IPS DF 4.7 (cell line): ENCODE measurements around the gene CGB2.
"Not testable (repeated sequence)": the region's sequence is repeated elsewhere in the genome, so short reads cannot be mapped to it uniquely, and the experiment has no call there.

Experiments used
- DNase-seq: peaks from one replicate; pipeline ENCODE4 v3.0.0-alpha.2; 2013; ENCODE audit warnings: low spot score; ENCODE audit errors: extremely low read depth

Gene CGB2

GRCh38 chr19:49009828-49010227, 21.9 kb upstream of the CGB2 start:
- no peak for DNase-seq

GRCh38 chr19:49010453-49010852, 21.2 kb upstream of the CGB2 start:
- DNase-seq: no peak

DNA sequence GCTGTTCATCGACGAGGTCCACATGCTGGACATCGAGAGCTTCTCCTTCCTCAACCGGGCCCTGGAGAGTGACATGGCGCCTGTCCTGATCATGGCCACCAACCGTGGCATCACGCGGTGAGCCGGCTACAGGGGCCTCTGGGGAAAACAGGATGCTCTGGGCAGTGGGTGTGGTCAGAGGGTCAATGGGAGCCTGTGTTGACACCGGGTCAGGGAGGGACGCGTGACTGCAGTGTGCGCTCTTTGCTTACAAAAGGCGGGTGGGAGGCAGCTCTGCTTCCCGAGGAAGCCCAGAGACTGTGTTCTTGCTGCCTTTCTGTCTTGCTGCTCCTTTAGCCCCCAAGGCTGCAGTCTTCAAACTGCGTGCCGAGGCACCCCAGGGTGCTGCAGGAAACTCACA, 20.5 kb upstream of the CGB2 start:
- DNase-seq: no peak

GRCh38 chr19:49014123-49014869, 17.4 kb upstream of the CGB2 start:
- DNase-seq: no peak

GRCh38 chr19:49014870-49015255, 16.8 kb upstream of the CGB2 start:
- DNase-seq: no peak

DNA sequence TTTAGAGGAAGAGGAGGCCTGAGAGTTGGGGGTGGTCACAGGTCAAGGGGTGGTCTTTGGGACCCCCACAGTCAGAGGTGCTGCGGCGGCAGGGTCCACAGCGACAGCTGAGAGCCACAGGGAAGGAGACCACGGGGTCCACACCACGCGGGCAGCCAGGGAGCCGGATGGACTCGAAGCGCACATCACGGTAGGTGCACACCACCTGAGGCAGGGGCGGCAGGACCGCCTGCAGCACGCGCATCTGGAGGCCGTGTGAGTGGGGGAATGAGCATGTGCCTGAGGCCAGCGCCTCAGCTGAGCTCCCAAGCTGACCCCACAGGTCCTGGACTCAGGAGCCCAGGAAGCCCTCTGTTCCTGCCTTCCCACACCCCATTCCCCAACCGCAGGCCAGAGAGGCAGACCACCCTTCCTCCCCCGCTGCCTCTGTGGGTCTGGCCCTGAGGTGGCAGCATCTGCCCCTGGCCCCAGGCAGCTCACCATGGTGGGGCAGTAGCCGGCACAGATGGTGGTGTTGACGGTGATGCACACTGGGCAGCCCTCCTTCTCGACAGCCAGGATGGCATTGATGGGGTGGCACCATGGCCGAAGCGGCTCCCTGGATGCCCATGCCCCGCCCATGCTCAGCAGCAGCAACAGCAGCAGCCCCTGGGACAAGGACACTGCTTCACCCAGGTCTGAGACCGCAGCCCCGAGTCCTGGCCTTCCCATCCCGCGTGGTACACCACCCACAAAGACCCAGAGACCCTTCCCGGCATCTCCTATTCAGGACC, 15.4 kb upstream of the CGB2 start:
- DNase-seq: no peak

GRCh38 chr19:49017041-49017665, 14.5 kb upstream of the CGB2 start, which contains the start of gene LHB:
TSS of gene LHB (minus strand) at chr19:49017091. CDS start at chr19:49017081, 10 bp downstream.
- DNase-seq: no peak

DNA sequence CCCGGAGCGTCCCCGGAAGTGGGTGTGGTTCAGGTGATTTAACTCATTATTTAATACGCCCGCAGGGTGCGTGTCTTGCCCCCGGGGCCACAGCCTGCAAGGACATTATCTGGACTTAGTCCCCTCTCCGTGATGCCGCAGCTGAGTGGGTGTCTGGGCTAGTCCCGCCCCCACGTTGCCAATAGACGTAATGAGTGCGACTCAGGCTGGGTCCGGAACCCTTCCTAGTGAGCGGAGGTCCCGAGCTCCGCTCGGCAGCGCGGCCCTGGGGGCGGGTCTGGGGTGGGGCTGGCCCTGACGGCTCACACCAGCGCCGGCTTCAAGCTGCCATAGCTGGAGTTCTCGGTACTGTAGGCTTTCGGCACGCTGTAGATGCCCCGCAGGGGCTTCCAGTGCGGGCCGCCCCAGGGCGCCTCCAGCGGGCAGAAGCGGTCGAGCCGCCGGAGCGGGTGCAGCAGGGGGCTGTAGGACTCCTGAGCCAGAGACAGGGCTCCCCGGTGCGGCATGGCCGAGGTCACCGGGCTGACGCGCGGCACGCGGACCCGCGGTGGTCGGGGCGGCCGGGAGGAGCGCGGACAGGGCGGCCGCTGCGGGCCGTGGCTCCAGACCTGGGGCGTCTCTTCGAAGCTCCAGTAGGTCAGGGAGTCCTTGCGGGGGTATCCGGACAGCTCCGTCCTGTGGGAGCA, 13.9 kb upstream of the CGB2 start:
- DNase-seq: no peak

- not testable (repeated sequence) for DNase-seq
Measured at GRCh38 chr19:49018388-49019241, 13.1 kb upstream of the CGB2 start.

GRCh38 chr19:49019242-49019932, 12.3 kb upstream of the CGB2 start:
- DNase-seq: no peak

- no peak for DNase-seq
Measured at GRCh38 chr19:49020342-49020741, 11.3 kb upstream of the CGB2 start.

GRCh38 chr19:49020931-49021895, 10.5 kb upstream of the CGB2 start:
- no peak for DNase-seq

- DNase-seq: no peak
Measured at GRCh38 chr19:49022116-49022515, 9.6 kb upstream of the CGB2 start.

- not testable (repeated sequence) for DNase-seq
Measured at GRCh38 chr19:49024233-49024632, 7.5 kb upstream of the CGB2 start, which contains the start of gene CGB3. TSS of gene CGB3 (minus strand) at chr19:49024333. CDS start at chr19:49023971, 362 bp downstream.

DNA sequence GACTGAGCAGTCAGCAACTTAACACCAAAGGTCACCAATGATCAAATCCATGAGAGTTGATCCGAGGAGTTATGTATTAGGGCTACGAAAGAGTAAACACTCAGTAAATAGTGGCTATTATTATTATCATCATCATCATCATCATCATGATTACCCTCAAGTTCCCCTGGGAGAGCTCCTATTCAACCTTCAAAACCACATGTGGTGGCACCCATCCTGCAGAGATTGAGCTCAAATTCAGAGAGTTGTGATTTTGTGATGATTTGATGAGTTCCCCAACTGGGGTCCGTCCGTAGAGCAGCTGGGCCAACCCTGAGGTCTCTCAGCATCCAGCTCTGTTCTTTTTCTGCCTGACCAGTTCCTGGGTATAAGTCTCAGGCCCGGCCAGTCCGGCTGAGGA, 6.6 kb upstream of the CGB2 start:
- DNase-seq: not testable (repeated sequence)

- DNase-seq: not testable (repeated sequence)
Measured at GRCh38 chr19:49025599-49025998, 6.1 kb upstream of the CGB2 start.

GRCh38 chr19:49028686-49029085, 3.0 kb upstream of the CGB2 start:
- DNase-seq: not testable (repeated sequence)

- not testable (repeated sequence) for DNase-seq
Measured at GRCh38 chr19:49029749-49030148, 1.9 kb upstream of the CGB2 start.

- not testable (repeated sequence) for DNase-seq
Measured at GRCh38 chr19:49030323-49030722, 1.4 kb upstream of the CGB2 start.
